Naive thymus-derived CD4-positive, alpha-beta T cell (primary cell): ENCODE measurements around the gene DOCK4. TPM values are rescaled to one million over a fixed set of nuclear protein-coding genes. Genes with fewer than 3 reads are reported as not detected.

ENCODE experiments used
- ATAC-seq: fragments of 150-1000 bp; cut with Tn5 transposase; 2 replicates; pipeline ENCODE4 v1.10.0; 2021; ENCODE audit warnings: mild to moderate bottlenecking, moderate library complexity
- CTCF ChIA-PET: fragments of 350-600 bp; sonication (Branson Sonifier 250); formaldehyde crosslinking; loops from one replicate; lab custom pipeline; 2021; ENCODE audit warnings: antibody characterized with exemption; lab: Charles Lee
- POLR2A ChIA-PET: fragments of 350-600 bp; sonication (Branson Sonifier 250); formaldehyde crosslinking; loops from one replicate; lab custom pipeline; 2021; ENCODE audit warnings: antibody characterized with exemption, inconsistent platforms; lab: Charles Lee
- DNase-seq, 9 donors: peaks; one replicate each; pipeline versions ENCODE4 v3.0.0 to v3.0.0-alpha.2; 2020 to 2022; ENCODE audit warnings: mixed read lengths in 1 of 9
- H3K27ac ChIP-seq: one replicate; pipeline ENCODE4 v1.7.0; 2013; ENCODE audit warnings: mild to moderate bottlenecking, low read depth, low read length, moderate library complexity
- H3K27me3 ChIP-seq, 2 donors: one replicate each; pipeline ENCODE4 v1.7.0; 2013; ENCODE audit warnings: low read length in 2 of 2, mild to moderate bottlenecking in 2 of 2, moderate library complexity in 2 of 2; ENCODE audit not compliant: control insufficient read depth in 2 of 2, insufficient read depth in 2 of 2
- H3K36me3 ChIP-seq, 3 experiments: 1 replicate in 2 of 3; 2 replicates in 1 of 3; pipeline ENCODE4 v1.7.0; 2013; ENCODE audit warnings: low read length in 3 of 3, mild to moderate bottlenecking in 3 of 3, moderate library complexity in 1 of 3; ENCODE audit not compliant: insufficient read depth in 3 of 3, control insufficient read depth in 2 of 3
- H3K4me1 ChIP-seq, 2 donors: one replicate each; pipeline ENCODE4 v1.7.0; 2013; ENCODE audit warnings: low read length in 2 of 2, mild to moderate bottlenecking in 2 of 2, moderate library complexity in 1 of 2; ENCODE audit not compliant: control insufficient read depth in 2 of 2, insufficient read depth in 2 of 2
- H3K4me3 ChIP-seq: 2 replicates; pipeline ENCODE4 v1.7.0; 2013; ENCODE audit warnings: mild to moderate bottlenecking, low read length
- H3K9me3 ChIP-seq, 3 experiments: 1 replicate in 2 of 3; 2 replicates in 1 of 3; pipeline ENCODE4 v1.7.0; 2013; ENCODE audit warnings: low read length in 3 of 3; ENCODE audit not compliant: control insufficient read depth in 2 of 3
- H3K27ac Mint-ChIP-seq, 9 donors: one replicate each; pipeline ENCODE4 v1.8.0; 2020 to 2022; ENCODE audit warnings: mixed read lengths in 9 of 9, mild to moderate bottlenecking in 8 of 9, moderate library complexity in 5 of 9, inconsistent platforms in 2 of 9
- H3K27me3 Mint-ChIP-seq, 5 donors: one replicate each; pipeline ENCODE4 v1.8.0; 2021 to 2022; ENCODE audit warnings: mixed read lengths in 5 of 5, mild to moderate bottlenecking in 1 of 5
- H3K36me3 Mint-ChIP-seq, 5 donors: one replicate each; pipeline ENCODE4 v1.8.0; 2020 to 2022; ENCODE audit warnings: mixed read lengths in 5 of 5, mild to moderate bottlenecking in 3 of 5, inconsistent platforms in 1 of 5
- H3K4me1 Mint-ChIP-seq, 7 donors: one replicate each; pipeline ENCODE4 v1.8.0; 2020 to 2022; ENCODE audit warnings: mixed read lengths in 7 of 7, mild to moderate bottlenecking in 3 of 7, inconsistent platforms in 1 of 7
- H3K4me3 Mint-ChIP-seq, 10 donors: one replicate each; pipeline ENCODE4 v1.8.0; 2020 to 2022; ENCODE audit warnings: mild to moderate bottlenecking in 10 of 10, mixed read lengths in 10 of 10, moderate library complexity in 6 of 10, inconsistent platforms in 2 of 10
- H3K9me3 Mint-ChIP-seq, 11 donors: one replicate each; pipeline ENCODE4 v1.8.0; 2020 to 2022; ENCODE audit warnings: mixed read lengths in 11 of 11, mild to moderate bottlenecking in 4 of 11, inconsistent platforms in 1 of 11, moderate library complexity in 1 of 11
- intact Hi-C, 2 donors: fragments of 100-400 bp; cut with micrococcal nuclease; formaldehyde crosslinking; loops; one replicate each; pipeline ENCODE4 v1.15.1; 2023
- polyA plus RNA-seq, 2 donors: library from polyadenylated mRNA; unstranded; fragments of 300-500 nt; fragmentation: Illumina TruSeq; gene quantifications; one replicate each; pipeline ENCODE4 v1.2.3, GENCODE V29; 2021
- total RNA-seq, 6 experiments: library from RNA in 5 of 6; stranded (reverse) in 5 of 6; gene quantifications; 1 replicate in 5 of 6; 2 replicates in 1 of 6; pipeline ENCODE4 v1.2.3 and lab custom pipeline; 2021 to 2026

The DOCK4 gene
- total and polyA plus RNA-seq, 7 experiments from 2014 or later, result 0.16 to 3.1 (median 2.2) TPM; not detected in 1

GRCh38 chr7:112154690-112155089, 51.5 kb downstream of the DOCK4 start:
- Histone ChIP-seq H3K27me3 (peaks cover 0 to 10% of the 10 kb centered on the region in 2 donors), H3K4me1 (no peaks in the 10 kb centered on the region), H3K36me3 (no peaks in the 10 kb centered on the region), H3K9me3 (no peaks in the 10 kb centered on the region), H3K4me3 (no peak overlapping the region), H3K27ac (no peak overlapping the region)
- H3K27me3 Mint-ChIP-seq, result peaks cover 19 to 35% (median 28%) of the 10 kb centered on the region in 5 donors
- no peaks in the 10 kb centered on the region for H3K9me3 Mint-ChIP-seq
- ChIA-PET POLR2A (no interaction called here), CTCF (no interaction called here)
- no peak overlapping the region for H3K4me3 Mint-ChIP-seq
- H3K27ac Mint-ChIP-seq, result no peak overlapping the region
- no peaks in the 10 kb centered on the region for H3K36me3 Mint-ChIP-seq
- H3K4me1 Mint-ChIP-seq, result peaks cover 0 to 4% (median 0%) of the 10 kb centered on the region in 7 donors
- intact Hi-C loops, result no loop called here
- DNase-seq (no peak), ATAC-seq (no peak)

- H3K4me1 ChIP-seq, result no peaks in the 10 kb centered on the region
- Mint-ChIP-seq H3K27ac (no peak overlapping the region), H3K27me3 (peaks cover 21 to 42% (median 26%) of the 10 kb centered on the region in 5 donors), H3K4me1 (no peaks in the 10 kb centered on the region), H3K4me3 (no peak overlapping the region), H3K36me3 (no peaks in the 10 kb centered on the region), H3K9me3 (no peaks in the 10 kb centered on the region)
- ATAC-seq (no peak), DNase-seq (no peak)
- no peaks in the 10 kb centered on the region for H3K36me3 ChIP-seq
- ChIA-PET POLR2A (no interaction called here), CTCF (no interaction called here)
- H3K4me3 ChIP-seq, result no peak overlapping the region
- H3K27ac ChIP-seq, result no peak overlapping the region
- H3K9me3 ChIP-seq, result no peaks in the 10 kb centered on the region
- intact Hi-C loops, result no loop called here
- peaks cover 0 to 10% of the 10 kb centered on the region in 2 donors for H3K27me3 ChIP-seq
Observed at GRCh38 chr7:112152186-112152585, 54.0 kb downstream of the DOCK4 start.

- H3K4me3 ChIP-seq, result no peak overlapping the region
- ChIA-PET POLR2A (no interaction called here), CTCF (no interaction called here)
- no peaks in the 10 kb centered on the region for H3K36me3 Mint-ChIP-seq
- H3K27me3 ChIP-seq, result peaks cover 0 to 10% of the 10 kb centered on the region in 2 donors
- H3K4me1 ChIP-seq, result no peaks in the 10 kb centered on the region
- no peaks in the 10 kb centered on the region for H3K36me3 ChIP-seq
- H3K9me3 ChIP-seq, result no peaks in the 10 kb centered on the region
- ATAC-seq (no peak), DNase-seq (no peak)
- H3K9me3 Mint-ChIP-seq, result peaks cover 0 to 1% (median 0%) of the 10 kb centered on the region in 11 donors
- H3K4me1 Mint-ChIP-seq, result no peaks in the 10 kb centered on the region
- H3K27ac Mint-ChIP-seq, result no peak overlapping the region
- H3K27ac ChIP-seq, result no peak overlapping the region
- peaks cover 18 to 35% (median 26%) of the 10 kb centered on the region in 5 donors for H3K27me3 Mint-ChIP-seq
- intact Hi-C loops, result no loop called here
- H3K4me3 Mint-ChIP-seq, result no peak overlapping the region
Observed at GRCh38 chr7:112150823-112151641, 55.2 kb downstream of the DOCK4 start.

- ChIA-PET POLR2A (no interaction called here), CTCF (no interaction called here)
- Mint-ChIP-seq H3K27ac (no peak overlapping the region), H3K27me3 (peaks cover 16 to 29% (median 22%) of the 10 kb centered on the region in 5 donors), H3K4me1 (no peaks in the 10 kb centered on the region), H3K4me3 (no peak overlapping the region), H3K9me3 (peaks cover 0 to 1% (median 0%) of the 10 kb centered on the region in 11 donors), H3K36me3 (no peaks in the 10 kb centered on the region)
- intact Hi-C loops, result no loop called here
- Histone ChIP-seq H3K36me3 (no peaks in the 10 kb centered on the region), H3K9me3 (no peaks in the 10 kb centered on the region), H3K27me3 (peaks cover 0 to 10% of the 10 kb centered on the region in 2 donors), H3K27ac (no peak overlapping the region), H3K4me3 (no peak overlapping the region), H3K4me1 (no peaks in the 10 kb centered on the region)
- DNase-seq (no peak), ATAC-seq (no peak)
Observed at GRCh38 chr7:112149734-112150133, 56.5 kb downstream of the DOCK4 start.

GRCh38 chr7:112147793-112148361, 58.3 kb downstream of the DOCK4 start:
- ChIA-PET CTCF (no interaction called here), POLR2A (no interaction called here)
- H3K4me3 ChIP-seq, result no peak overlapping the region
- H3K27ac ChIP-seq, result no peak overlapping the region
- H3K9me3 ChIP-seq, result no peaks in the 10 kb centered on the region
- no peaks in the 10 kb centered on the region for H3K36me3 ChIP-seq
- intact Hi-C loops, result no loop called here
- no peaks in the 10 kb centered on the region for H3K36me3 Mint-ChIP-seq
- H3K4me1 Mint-ChIP-seq, result no peaks in the 10 kb centered on the region
- H3K9me3 Mint-ChIP-seq, result peaks cover 0 to 1% (median 0%) of the 10 kb centered on the region in 11 donors
- ATAC-seq (no peak), DNase-seq (no peak)
- H3K4me1 ChIP-seq, result no peaks in the 10 kb centered on the region
- H3K27me3 Mint-ChIP-seq, result peaks cover 16 to 37% (median 22%) of the 10 kb centered on the region in 5 donors
- H3K27ac Mint-ChIP-seq, result no peak overlapping the region
- no peak overlapping the region for H3K4me3 Mint-ChIP-seq
- peaks cover 5 to 10% of the 10 kb centered on the region in 2 donors for H3K27me3 ChIP-seq

- ATAC-seq, result no peak
- intact Hi-C loops, result no loop called here
- DNase-seq, result no peak
Observed at GRCh38 chr7:112145206-112145605, 61.0 kb downstream of the DOCK4 start.

More at GRCh38 chr7:112145206-112145605, 61.0 kb downstream of the DOCK4 start:
- H3K4me1 ChIP-seq, result no peaks in the 10 kb centered on the region
- peaks cover 0 to 1% (median 0%) of the 10 kb centered on the region in 11 donors for H3K9me3 Mint-ChIP-seq
- H3K4me3 ChIP-seq, result no peak overlapping the region
- ChIA-PET POLR2A (no interaction called here), CTCF (no interaction called here)
- no peaks in the 10 kb centered on the region for H3K36me3 ChIP-seq
- peaks cover 2 to 5% of the 10 kb centered on the region in 2 donors for H3K27me3 ChIP-seq
- H3K9me3 ChIP-seq, result no peaks in the 10 kb centered on the region
- no peak overlapping the region for H3K27ac Mint-ChIP-seq
- H3K27ac ChIP-seq, result no peak overlapping the region
- H3K36me3 Mint-ChIP-seq, result no peaks in the 10 kb centered on the region
- H3K4me3 Mint-ChIP-seq, result no peak overlapping the region
- peaks cover 7 to 27% (median 16%) of the 10 kb centered on the region in 5 donors for H3K27me3 Mint-ChIP-seq
- H3K4me1 Mint-ChIP-seq, result no peaks in the 10 kb centered on the region
